Measurements from ENCODE around the gene SYNGR1. TPM values are rescaled to one million over a fixed set of nuclear protein-coding genes. Genes with fewer than 3 reads are reported as not detected.
"Not testable (repeated sequence)": the region's sequence is repeated elsewhere in the genome, so short reads cannot be mapped to it uniquely, and the experiment has no call there.

SYNGR1 gene
- total RNA-seq, 2 donors from 2014 or later: 0.46 to 1.2 TPM

- not testable (repeated sequence) for H3K36me3 Mint-ChIP-seq; H3K27ac Mint-ChIP-seq; H3K9me3 Mint-ChIP-seq; DNase-seq (ENCODE audit: low spot score in 2 of 2); ATAC-seq
Observed at GRCh38 chr22:39358197-39358596, 8.4 kb downstream of the SYNGR1 start.

DNA sequence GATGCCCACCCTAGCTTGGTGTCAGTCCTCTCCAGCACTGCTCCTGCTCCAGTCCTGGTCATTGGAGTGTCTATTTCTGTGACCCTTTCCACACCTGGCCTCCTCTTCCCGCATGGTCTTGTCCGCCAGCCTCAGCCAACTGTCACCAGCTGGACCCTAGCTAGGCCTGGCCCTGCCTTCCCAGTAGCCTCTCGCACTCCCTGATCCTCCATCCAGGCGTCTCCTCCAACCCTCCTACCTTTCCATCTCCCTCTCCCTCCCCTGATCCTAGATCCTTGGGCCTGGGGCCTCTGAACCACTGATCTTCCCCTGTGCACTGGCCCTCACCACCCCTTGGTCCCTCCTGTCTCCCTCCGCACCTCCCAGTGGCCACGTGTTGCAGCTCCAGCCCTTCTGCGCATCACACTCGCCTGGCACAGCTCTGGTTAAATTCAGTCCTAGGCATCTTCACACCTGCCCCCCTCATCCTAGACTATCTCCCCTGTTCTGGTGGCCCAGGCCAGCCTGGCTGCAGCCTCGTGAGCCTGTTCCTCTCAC is 9.9 kb downstream of the SYNGR1 start:
- Mint-ChIP-seq H3K36me3 (no peaks in the 10 kb centered on the region), H3K9me3 (no peaks in the 10 kb centered on the region), H3K27ac (no peak overlapping the region)
- DNase-seq (ENCODE audit: low spot score in 2 of 2): no peak
- no peak for ATAC-seq

DNA sequence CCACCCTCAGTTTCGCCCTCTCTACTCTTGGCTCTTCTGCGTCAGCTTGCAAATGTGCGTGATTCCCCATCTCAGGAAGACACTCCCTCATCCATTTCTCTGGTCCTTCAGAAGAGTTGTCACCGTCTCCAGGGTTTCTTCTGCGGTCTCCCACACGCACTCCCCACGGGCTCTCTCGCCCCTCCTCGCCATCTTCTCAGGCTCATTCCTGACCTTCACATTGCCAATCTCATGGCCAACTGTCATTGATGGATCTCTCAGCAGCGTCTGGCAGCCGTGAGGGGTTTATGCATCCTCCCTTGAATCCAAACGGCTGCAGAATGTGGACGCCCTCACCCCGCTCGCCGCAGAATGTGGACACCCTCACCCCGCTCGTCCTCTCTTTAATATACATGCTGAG is 10.5 kb downstream of the SYNGR1 start:
- Mint-ChIP-seq H3K27ac (no peak overlapping the region), H3K9me3 (no peaks in the 10 kb centered on the region), H3K36me3 (no peaks in the 10 kb centered on the region)
- no peak for ATAC-seq
- no peak for DNase-seq (ENCODE audit: low spot score in 2 of 2)

DNA sequence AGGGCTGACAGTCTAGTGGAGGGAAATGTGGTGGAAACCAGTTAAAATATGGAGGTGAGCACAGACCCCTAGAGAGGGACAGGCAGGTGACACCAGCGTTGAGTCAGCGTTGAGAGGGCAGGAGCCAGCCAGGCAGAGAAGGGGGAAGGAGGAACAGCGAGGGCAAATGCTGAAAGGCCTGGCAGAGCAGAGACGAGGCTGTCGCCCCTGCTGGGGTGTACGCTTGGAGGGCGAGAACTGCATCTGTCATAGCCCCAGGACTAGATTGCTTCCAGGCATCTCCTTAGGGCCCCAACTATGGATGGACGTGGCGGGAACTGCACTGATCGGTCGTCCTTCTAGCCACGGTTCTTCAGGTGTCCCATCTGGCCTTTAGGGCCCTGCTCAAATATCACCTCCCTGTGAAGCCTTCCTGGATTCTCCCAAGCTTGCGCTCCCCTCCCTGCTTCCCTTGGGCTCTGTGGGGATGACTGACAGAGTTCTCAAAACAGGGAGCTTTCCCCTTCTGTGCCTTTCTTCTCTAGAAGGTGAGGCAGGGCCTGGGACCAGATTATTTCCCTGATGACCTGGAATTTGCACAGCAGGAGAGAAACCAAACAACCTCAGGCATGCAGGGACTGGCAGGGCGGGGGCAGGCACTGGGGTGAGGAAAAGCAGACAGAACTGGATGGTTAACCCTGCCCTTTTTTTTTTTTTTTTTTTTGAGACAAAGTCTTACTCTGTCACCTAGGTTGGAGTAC is 11.1 kb downstream of the SYNGR1 start:
- no peaks in the 10 kb centered on the region for H3K36me3 Mint-ChIP-seq

GRCh38 chr22:39361496-39361895 is 11.7 kb downstream of the SYNGR1 start:
- DNase-seq (ENCODE audit: low spot score in 2 of 2): no peak
- H3K36me3 Mint-ChIP-seq: no peaks in the 10 kb centered on the region
- H3K9me3 Mint-ChIP-seq: no peaks in the 10 kb centered on the region
- H3K27ac Mint-ChIP-seq: no peak overlapping the region
- ATAC-seq: no peak

More for the DNA sequence above, 11.1 kb downstream of the SYNGR1 start:
- no peak for DNase-seq (ENCODE audit: low spot score in 2 of 2)
- Mint-ChIP-seq H3K27ac (no peak overlapping the region), H3K9me3 (no peaks in the 10 kb centered on the region)
- no peak for ATAC-seq

DNA sequence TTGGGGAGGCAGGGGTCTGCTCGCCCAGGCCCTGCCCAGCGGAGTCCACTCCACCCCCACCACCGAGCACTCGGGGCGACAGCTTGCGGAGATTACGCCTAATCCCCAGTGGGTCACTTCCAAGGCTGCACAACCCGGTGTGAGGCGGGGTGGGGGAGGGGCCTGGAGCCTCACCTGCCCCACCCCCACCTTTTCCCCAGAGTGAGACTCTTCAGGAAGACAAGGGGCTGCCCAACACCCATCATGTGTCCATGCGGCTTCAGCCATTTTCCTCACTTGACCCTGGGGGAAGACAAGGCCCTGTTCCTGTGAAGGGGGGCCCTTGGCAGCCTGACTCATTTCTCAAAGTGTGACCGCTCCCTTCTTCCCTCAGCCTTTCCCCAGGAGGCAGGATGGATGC is 12.5 kb downstream of the SYNGR1 start:
- Mint-ChIP-seq H3K36me3 (no peaks in the 10 kb centered on the region), H3K27ac (peak overlapping the region in 1 of 2 donors; percentile 59), H3K9me3 (no peaks in the 10 kb centered on the region)
- DNase-seq (ENCODE audit: low spot score in 2 of 2) (no peak), ATAC-seq (no peak)

DNA sequence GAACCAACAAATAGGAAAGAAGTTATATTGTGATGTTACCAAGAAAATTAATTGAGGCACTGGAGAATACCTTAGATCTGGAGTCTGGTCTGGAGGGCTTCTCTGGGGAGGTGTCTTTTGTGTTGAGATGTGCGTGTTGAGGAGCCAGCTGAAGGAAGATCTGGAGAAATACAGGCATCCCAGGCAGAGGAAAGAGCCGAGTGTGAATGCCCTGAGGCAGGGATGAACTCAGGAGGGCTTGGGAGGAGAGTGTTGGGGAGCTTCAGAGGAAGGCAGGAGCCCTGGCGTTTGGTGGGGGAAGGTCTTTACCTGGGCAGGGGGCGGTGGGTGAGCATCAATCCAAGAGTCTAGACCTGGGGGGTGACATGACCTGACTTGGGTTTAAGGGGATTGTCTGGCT is 13.1 kb downstream of the SYNGR1 start:
- Mint-ChIP-seq H3K27ac (peak overlapping the region; percentile 34 to 59), H3K9me3 (no peaks in the 10 kb centered on the region), H3K36me3 (no peaks in the 10 kb centered on the region)
- no peak for DNase-seq (ENCODE audit: low spot score in 2 of 2)
- no peak for ATAC-seq

DNA sequence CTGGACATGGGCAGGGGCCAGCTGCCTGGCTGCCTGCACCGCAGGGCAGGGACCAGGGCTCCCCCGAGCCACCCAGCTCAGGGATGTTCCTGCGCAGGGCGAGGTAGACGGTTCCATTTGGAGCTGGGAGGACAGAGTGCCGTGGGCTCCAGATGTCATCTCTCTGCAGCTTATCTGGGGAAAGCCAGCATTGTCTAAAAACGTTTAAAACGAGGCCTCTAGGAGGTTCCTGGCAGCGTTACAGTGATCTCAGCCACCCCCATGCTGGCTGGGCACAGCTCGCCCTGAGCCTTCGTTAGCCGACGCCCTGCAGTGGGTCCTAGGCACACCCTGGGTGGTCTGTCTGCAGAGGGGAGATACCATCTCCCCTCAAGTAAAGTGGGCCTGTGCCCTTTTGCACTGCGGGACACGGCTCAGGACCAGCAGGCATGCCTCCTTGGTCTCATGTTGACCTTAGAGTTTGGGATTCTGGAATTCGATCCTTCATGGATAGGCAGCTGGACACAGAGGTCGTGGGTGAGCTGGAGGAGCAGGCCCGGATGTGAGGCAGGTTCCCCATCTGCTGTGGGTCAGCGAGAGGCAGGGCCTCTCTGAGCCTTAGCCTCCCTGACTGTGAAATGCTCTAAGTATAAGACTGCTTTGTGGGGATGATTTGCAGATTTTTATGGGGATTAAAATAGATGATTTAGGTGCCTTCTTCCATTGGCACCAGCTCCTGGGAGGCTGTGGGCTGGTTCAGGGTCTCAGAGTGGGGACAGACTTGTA is 14.1 kb downstream of the SYNGR1 start:
- no peak for ATAC-seq
- no peaks in the 10 kb centered on the region for H3K36me3 Mint-ChIP-seq
- DNase-seq (ENCODE audit: low spot score in 2 of 2): no peak
- H3K27ac Mint-ChIP-seq: peak overlapping the region in 1 of 2 donors; percentile 38
- no peaks in the 10 kb centered on the region for H3K9me3 Mint-ChIP-seq

DNA sequence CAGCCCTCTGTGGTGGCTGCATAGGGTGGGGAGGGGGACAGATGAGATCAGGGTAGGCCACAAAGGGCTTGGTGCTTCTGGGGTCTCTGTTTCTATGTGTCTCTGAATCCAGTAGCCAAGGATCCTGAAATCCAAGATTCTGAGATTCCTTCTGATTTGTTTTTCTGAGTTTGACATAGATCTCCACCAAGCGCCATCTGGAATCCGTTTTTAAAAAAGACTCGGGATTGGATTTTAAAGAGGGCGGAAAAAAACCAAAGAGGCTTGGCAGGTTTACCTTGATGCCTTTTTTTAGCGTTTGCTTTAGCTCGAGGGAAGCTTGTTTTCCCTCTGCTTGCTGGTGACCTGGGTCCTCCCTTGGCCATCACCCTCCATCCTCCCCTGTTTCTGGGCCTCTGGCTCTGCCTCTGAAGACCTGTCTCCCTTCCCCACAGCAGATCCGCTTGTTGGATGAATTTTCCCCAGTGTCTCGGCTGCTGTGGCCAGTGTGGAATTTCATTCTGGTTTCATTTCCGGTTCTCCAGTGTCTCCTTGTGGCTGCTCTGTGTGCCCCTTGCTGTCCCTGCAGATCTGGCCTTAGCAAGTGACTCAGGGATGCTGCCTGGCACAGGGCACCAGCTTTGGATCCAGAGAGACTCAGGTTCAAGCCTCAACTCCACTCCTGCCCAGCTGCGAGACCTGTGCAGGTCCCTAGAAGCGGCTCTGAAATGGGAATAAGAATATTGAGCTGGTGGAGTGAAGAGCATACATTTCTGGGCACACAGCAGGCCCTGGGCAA is 15.1 kb downstream of the SYNGR1 start:
- no peaks in the 10 kb centered on the region for H3K9me3 Mint-ChIP-seq
- peak overlapping the region in 1 of 2 donors; percentile 38 for H3K27ac Mint-ChIP-seq
- no peaks in the 10 kb centered on the region for H3K36me3 Mint-ChIP-seq
- DNase-seq (ENCODE audit: low spot score in 2 of 2): no peak
- ATAC-seq: no peak

DNA sequence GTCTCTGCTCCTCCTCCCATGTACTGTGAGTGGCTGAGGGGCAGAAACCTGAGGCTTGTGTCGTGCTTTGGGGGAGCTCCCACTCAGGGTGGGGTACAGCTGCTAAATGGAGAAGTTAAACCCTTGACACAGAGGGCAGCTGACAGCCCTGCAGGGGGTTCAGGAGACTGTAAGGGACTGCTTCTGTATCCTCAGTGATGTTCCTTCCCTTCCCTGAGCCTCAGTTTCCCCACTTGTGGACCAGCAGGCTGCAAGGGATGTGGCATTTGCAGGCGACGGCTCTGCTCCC is 15.6 kb downstream of the SYNGR1 start:
- Mint-ChIP-seq H3K36me3 (no peaks in the 10 kb centered on the region), H3K9me3 (no peaks in the 10 kb centered on the region), H3K27ac (no peak overlapping the region)
- DNase-seq (ENCODE audit: low spot score in 2 of 2) (no peak), ATAC-seq (no peak)

DNA sequence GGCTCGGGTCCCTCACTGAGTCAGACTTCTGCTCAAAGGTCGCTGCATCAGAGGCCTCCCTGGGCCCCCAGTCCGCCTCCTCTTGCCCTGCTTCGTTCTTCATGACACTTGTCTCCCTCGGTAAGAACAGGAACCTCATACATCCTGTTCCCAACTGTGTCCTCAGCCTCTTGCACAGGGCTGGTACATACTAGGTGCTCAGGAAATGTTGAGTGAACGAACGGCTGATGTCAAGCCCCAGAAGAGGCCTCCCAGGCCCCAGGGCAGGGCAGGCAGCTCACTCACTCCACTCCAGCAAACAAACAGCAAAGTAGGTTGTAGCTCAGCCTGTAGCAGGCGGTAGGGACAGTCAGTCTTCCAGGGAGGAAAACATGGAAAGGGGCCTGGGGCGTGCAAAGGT is 17.2 kb downstream of the SYNGR1 start:
- H3K9me3 Mint-ChIP-seq: no peaks in the 10 kb centered on the region
- H3K36me3 Mint-ChIP-seq: no peaks in the 10 kb centered on the region
- peak overlapping the region in 1 of 2 donors; percentile 75 for H3K27ac Mint-ChIP-seq
- DNase-seq (ENCODE audit: low spot score in 2 of 2): no peak
- ATAC-seq: peak in 1 of 2 donors; percentile 20

GRCh38 chr22:39368461-39368911 is 18.7 kb downstream of the SYNGR1 start:
- ATAC-seq: no peak
- DNase-seq (ENCODE audit: low spot score in 2 of 2): no peak
- Mint-ChIP-seq H3K27ac (no peak overlapping the region), H3K36me3 (no peaks in the 10 kb centered on the region), H3K9me3 (no peaks in the 10 kb centered on the region)

DNA sequence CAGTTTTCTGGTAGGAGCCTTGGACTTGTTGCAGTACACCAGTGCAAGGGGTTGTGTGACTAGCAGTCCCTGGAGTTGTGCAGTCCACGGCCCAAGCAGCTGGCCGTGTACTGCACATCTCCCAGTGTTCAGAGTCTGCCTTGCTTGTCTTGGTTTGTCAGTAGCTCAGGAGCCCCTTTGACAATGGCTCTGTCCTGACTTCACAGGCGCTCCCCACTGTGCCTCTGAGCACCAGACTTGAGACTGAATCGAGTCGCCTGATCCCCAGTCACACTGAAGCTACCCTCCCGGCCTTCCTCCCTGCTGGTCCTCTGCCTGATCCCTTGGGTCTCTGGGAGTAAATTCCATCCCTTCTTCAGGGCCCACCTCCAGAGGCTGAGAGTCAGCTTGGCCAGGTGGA is 19.4 kb downstream of the SYNGR1 start:
- H3K36me3 Mint-ChIP-seq: no peaks in the 10 kb centered on the region
- no peak for DNase-seq (ENCODE audit: low spot score in 2 of 2)
- H3K27ac Mint-ChIP-seq: no peak overlapping the region
- no peak for ATAC-seq
- H3K9me3 Mint-ChIP-seq: no peaks in the 10 kb centered on the region

DNA sequence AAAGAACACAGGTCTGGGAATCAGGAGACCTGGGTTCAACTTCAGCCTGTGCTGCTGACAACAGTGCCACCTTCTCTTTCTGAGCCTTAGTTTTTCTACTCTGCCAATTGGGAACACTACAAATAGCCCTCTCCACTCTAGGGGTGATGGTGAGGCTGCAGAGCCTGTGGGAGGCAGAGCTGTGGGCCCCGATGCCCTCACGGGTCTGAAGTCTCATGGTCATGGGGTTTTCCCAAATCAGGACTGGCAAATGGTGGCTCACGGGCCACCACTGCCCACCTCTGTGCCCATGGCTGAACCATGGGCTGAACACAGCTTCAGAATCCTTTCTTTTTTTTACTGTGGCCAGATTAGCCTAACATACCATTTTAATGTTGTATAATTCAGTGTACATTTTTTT is 19.8 kb downstream of the SYNGR1 start:
- Mint-ChIP-seq H3K36me3 (no peaks in the 10 kb centered on the region), H3K9me3 (no peaks in the 10 kb centered on the region), H3K27ac (no peak overlapping the region)
- ATAC-seq: no peak
- no peak for DNase-seq (ENCODE audit: low spot score in 2 of 2)

GRCh38 chr22:39371732-39372131 is 21.9 kb downstream of the SYNGR1 start:
- Mint-ChIP-seq H3K36me3 (no peaks in the 10 kb centered on the region), H3K27ac (no peak overlapping the region)
- ATAC-seq: no peak

GRCh38 chr22:39374191-39374590 is 24.4 kb downstream of the SYNGR1 start:
- H3K27ac Mint-ChIP-seq: peak overlapping the region in 1 of 2 donors; percentile 29
- ATAC-seq (no peak), DNase-seq (ENCODE audit: low spot score in 2 of 2) (no peak)
- H3K36me3 Mint-ChIP-seq: no peaks in the 10 kb centered on the region
- H3K9me3 Mint-ChIP-seq: no peaks in the 10 kb centered on the region

More at GRCh38 chr22:39371732-39372131, 21.9 kb downstream of the SYNGR1 start:
- no peak for DNase-seq (ENCODE audit: low spot score in 2 of 2)
- no peaks in the 10 kb centered on the region for H3K9me3 Mint-ChIP-seq

GRCh38 chr22:39374801-39375200 is 25.0 kb downstream of the SYNGR1 start:
- no peak for ATAC-seq
- no peaks in the 10 kb centered on the region for H3K36me3 Mint-ChIP-seq
- H3K27ac Mint-ChIP-seq: no peak overlapping the region
- DNase-seq (ENCODE audit: low spot score in 2 of 2): no peak
- no peaks in the 10 kb centered on the region for H3K9me3 Mint-ChIP-seq
